ENCODE results near the gene HSPG2. TPM values are rescaled to one million over a fixed set of nuclear protein-coding genes. Genes with fewer than 3 reads are reported as not detected.

The HSPG2 gene
- total RNA-seq, 1 donor from 2014 or later, result 197 TPM

- H3K27ac Mint-ChIP-seq (ENCODE audit: unreplicated experiment), result no peak overlapping the region
- peaks cover 37% of the 10 kb centered on the region for H3K36me3 Mint-ChIP-seq (ENCODE audit: unreplicated experiment)
These were observed 79.8 kb downstream of the HSPG2 start for GRCh38 chr1:21857142-21857839.

GRCh38 chr1:21855257-21856096 is 81.6 kb downstream of the HSPG2 start:
- no peak overlapping the region for H3K4me3 Mint-ChIP-seq (ENCODE audit: unreplicated experiment)
- no peak for TF ChIP-seq CTCF (IDR thresholded peaks at IDR 0.05)
- no peaks in the 10 kb centered on the region for H3K9me3 Mint-ChIP-seq (ENCODE audit: unreplicated experiment)
- no peak for DNase-seq (ENCODE audit: extremely low spot score, unreplicated experiment)
- H3K4me1 Mint-ChIP-seq (ENCODE audit: unreplicated experiment), result peaks cover 14% of the 10 kb centered on the region
- H3K27me3 Mint-ChIP-seq (ENCODE audit: unreplicated experiment), result no peaks in the 10 kb centered on the region
- H3K27ac Mint-ChIP-seq (ENCODE audit: unreplicated experiment), result no peak overlapping the region
- H3K36me3 Mint-ChIP-seq (ENCODE audit: unreplicated experiment), result peaks cover 31% of the 10 kb centered on the region

More at GRCh38 chr1:21857142-21857839, 79.8 kb downstream of the HSPG2 start:
- no peak for DNase-seq (ENCODE audit: extremely low spot score, unreplicated experiment)
- TF ChIP-seq CTCF (IDR thresholded peaks at IDR 0.05), result no peak
- Mint-ChIP-seq H3K9me3 (ENCODE audit: unreplicated experiment) (no peaks in the 10 kb centered on the region), H3K27me3 (ENCODE audit: unreplicated experiment) (no peaks in the 10 kb centered on the region), H3K4me1 (ENCODE audit: unreplicated experiment) (peaks cover 19% of the 10 kb centered on the region), H3K4me3 (ENCODE audit: unreplicated experiment) (no peak overlapping the region)

GRCh38 chr1:21854751-21855131 is 82.4 kb downstream of the HSPG2 start:
- H3K4me1 Mint-ChIP-seq (ENCODE audit: unreplicated experiment), result peaks cover 14% of the 10 kb centered on the region
- DNase-seq (ENCODE audit: extremely low spot score, unreplicated experiment), result no peak
- H3K27me3 Mint-ChIP-seq (ENCODE audit: unreplicated experiment), result no peaks in the 10 kb centered on the region
- H3K4me3 Mint-ChIP-seq (ENCODE audit: unreplicated experiment), result no peak overlapping the region
- no peak overlapping the region for H3K27ac Mint-ChIP-seq (ENCODE audit: unreplicated experiment)
- no peak for TF ChIP-seq CTCF (IDR thresholded peaks at IDR 0.05)
- peaks cover 31% of the 10 kb centered on the region for H3K36me3 Mint-ChIP-seq (ENCODE audit: unreplicated experiment)
- no peaks in the 10 kb centered on the region for H3K9me3 Mint-ChIP-seq (ENCODE audit: unreplicated experiment)

GRCh38 chr1:21854090-21854750 is 82.9 kb downstream of the HSPG2 start:
- Mint-ChIP-seq H3K27ac (ENCODE audit: unreplicated experiment) (no peak overlapping the region), H3K9me3 (ENCODE audit: unreplicated experiment) (no peaks in the 10 kb centered on the region), H3K4me1 (ENCODE audit: unreplicated experiment) (peaks cover 14% of the 10 kb centered on the region), H3K4me3 (ENCODE audit: unreplicated experiment) (no peak overlapping the region), H3K27me3 (ENCODE audit: unreplicated experiment) (no peaks in the 10 kb centered on the region), H3K36me3 (ENCODE audit: unreplicated experiment) (peaks cover 31% of the 10 kb centered on the region)
- no peak for TF ChIP-seq CTCF (IDR thresholded peaks at IDR 0.05)
- DNase-seq (ENCODE audit: extremely low spot score, unreplicated experiment), result no peak

GRCh38 chr1:21853131-21853427 is 84.0 kb downstream of the HSPG2 start:
- TF ChIP-seq CTCF (IDR thresholded peaks at IDR 0.05), result no peak
- no peaks in the 10 kb centered on the region for H3K9me3 Mint-ChIP-seq (ENCODE audit: unreplicated experiment)
- peaks cover 31% of the 10 kb centered on the region for H3K36me3 Mint-ChIP-seq (ENCODE audit: unreplicated experiment)
- H3K27ac Mint-ChIP-seq (ENCODE audit: unreplicated experiment), result no peak overlapping the region
- DNase-seq (ENCODE audit: extremely low spot score, unreplicated experiment), result no peak
- no peak overlapping the region for H3K4me3 Mint-ChIP-seq (ENCODE audit: unreplicated experiment)
- H3K27me3 Mint-ChIP-seq (ENCODE audit: unreplicated experiment), result no peaks in the 10 kb centered on the region
- H3K4me1 Mint-ChIP-seq (ENCODE audit: unreplicated experiment), result peaks cover 9% of the 10 kb centered on the region
